SU-DHL-6 (cell line): ENCODE results near the gene NEUROD2.

ENCODE experiments used
- EZH2phosphoT487 ChIP-seq: fragments of 200-600 bp; sonication (generic), shearing (Covaris generic); conservative IDR thresholded peaks from 2 replicates; pipeline ENCODE4 v1.6.1; 2018; ENCODE audit warnings: mild to moderate bottlenecking, antibody characterized with exemption, low read length, moderate library complexity, mixed read lengths
- TF ChIP-seq, protein P1 (sequence below): fragments of 200-600 bp; sonication (generic); IDR thresholded peaks from one replicate; pipeline ENCODE4 v1.5.1; 2017; ENCODE audit warnings: antibody characterized with exemption, mild to moderate bottlenecking, low read length, moderate library complexity; ENCODE audit not compliant: insufficient read depth, poor library complexity, severe bottlenecking

- no peak for TF ChIP-seq EZH2phosphoT487
- TF ChIP-seq, protein P1, sequence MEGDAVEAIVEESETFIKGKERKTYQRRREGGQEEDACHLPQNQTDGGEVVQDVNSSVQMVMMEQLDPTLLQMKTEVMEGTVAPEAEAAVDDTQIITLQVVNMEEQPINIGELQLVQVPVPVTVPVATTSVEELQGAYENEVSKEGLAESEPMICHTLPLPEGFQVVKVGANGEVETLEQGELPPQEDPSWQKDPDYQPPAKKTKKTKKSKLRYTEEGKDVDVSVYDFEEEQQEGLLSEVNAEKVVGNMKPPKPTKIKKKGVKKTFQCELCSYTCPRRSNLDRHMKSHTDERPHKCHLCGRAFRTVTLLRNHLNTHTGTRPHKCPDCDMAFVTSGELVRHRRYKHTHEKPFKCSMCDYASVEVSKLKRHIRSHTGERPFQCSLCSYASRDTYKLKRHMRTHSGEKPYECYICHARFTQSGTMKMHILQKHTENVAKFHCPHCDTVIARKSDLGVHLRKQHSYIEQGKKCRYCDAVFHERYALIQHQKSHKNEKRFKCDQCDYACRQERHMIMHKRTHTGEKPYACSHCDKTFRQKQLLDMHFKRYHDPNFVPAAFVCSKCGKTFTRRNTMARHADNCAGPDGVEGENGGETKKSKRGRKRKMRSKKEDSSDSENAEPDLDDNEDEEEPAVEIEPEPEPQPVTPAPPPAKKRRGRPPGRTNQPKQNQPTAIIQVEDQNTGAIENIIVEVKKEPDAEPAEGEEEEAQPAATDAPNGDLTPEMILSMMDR = no peak
Measured at GRCh38 chr17:39611401-39612112, 3.8 kb upstream of the NEUROD2 start.
